SIG-M5 treated with dmso at 0.1 percent for 504 hours (cell line): ENCODE data around the gene PPM1F.
"Not testable (repeated sequence)": the region's sequence is repeated elsewhere in the genome, so short reads cannot be mapped to it uniquely, and the experiment has no call there.

Experiments
- DNase-seq: peaks from one replicate; lab custom pipeline; 2025; ENCODE audit not compliant: unreplicated experiment; lab: John Stamatoyannopoulos, UW

The PPM1F gene

DNA sequence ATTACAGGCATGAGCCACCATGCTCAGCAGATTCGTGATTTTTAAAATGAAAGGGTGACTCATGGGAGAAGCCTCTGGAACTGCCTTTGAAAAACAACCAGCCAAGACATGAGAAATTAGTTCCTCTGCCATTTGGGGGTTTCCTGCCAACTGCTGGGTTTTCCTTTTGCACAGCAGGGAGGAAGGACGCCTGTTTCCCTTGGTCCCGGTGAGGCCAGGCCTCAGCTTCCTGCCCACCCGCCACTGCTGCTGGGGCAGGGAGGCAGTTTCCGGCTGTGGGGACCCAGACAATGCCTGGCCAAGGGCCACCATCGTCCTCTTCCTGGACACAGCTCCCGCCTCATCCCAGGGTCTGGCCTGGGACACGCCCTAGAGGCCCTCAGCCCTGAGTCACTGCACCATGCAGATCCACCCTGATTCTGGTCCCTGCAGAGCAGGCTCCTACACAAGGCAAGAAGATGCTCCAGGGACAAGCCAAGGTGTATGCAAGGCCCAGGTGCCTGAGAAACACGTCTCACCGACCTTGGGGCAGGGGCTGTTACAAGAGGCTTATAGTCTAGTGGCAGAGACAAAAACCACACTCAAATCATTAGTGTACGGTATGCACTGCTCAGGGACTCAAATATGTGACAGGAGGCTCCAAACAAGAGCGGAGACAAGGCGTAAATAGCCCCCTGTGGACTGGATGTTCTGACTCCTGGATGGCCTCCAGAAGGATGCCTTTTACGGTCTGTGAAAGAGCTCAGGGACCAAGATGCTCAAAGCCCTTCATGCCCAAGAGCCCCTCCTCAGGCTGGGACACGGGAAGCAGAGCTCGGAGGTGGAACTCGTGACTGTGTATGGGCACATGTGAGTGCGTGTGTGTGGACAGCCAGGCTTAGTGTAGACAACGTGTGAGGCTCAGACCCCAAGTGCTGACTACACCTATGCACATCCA lies 10.0 kb downstream of the PPM1F start:
- no peak for DNase-seq

- no peak for DNase-seq
Measured at GRCh38 chr22:21941921-21942320, 10.7 kb downstream of the PPM1F start.

DNA sequence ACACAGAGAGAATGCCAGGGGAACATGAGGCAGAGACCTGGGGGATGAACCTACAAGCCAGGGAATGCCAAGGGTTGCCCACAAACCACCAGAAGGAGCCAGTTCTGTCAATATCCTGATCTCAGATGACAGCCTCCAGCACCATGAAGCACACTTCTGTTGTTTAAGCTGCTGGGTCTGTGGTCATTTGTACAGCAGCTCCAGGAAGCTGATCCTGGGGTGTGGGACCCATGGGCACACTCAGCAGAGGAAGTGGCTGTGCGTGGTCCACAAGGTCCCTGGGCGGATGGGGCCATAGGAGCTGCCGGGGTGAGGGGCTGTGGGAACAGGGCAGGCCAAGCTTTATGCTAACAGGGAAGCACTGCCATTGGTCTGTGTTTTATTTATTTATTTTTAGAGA lies 12.1 kb downstream of the PPM1F start:
- DNase-seq = no peak

DNA sequence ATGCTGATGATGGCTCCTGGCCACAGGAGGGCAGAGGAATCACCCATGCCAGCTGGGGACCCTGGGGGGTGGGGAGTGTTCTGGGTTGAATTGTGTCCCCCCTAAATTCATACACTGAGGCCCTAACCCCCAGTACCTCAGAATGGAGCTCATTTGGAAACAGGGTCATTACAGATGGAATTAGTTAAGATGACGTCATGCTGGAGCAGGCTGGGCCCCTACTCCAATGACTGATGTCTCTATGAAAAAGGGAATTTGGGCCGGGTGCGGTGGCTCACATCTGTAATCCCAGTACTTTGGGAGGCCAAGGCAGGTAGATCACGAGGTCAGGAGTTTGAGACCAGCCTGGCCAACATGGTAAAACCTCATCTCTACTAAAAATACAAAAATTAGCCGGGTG lies 12.7 kb downstream of the PPM1F start:
- not testable (repeated sequence) for DNase-seq

DNA sequence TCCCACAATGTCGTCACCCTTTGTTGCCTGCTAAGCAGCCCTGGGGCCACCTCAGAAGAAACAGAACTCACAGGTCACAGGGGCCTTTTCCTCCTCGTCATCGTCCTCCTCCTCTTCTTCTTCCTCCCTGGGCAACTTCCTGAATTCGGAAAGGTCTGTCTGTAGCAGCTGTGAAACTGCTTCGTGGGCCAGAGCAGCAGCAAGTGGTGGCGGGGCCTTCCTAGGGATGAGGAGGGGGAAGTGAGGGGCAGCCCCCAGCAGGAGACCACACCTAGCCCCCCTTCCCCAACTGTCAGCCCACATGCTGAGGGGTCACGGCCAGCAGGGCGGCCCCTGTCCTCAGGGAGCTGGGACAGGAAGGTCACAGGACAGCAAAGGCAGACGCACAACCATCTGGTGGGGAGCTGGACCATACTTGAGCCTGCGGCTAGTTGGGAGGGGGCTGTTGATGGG lies 13.2 kb downstream of the PPM1F start:
- DNase-seq = peak; percentile 62

DNA sequence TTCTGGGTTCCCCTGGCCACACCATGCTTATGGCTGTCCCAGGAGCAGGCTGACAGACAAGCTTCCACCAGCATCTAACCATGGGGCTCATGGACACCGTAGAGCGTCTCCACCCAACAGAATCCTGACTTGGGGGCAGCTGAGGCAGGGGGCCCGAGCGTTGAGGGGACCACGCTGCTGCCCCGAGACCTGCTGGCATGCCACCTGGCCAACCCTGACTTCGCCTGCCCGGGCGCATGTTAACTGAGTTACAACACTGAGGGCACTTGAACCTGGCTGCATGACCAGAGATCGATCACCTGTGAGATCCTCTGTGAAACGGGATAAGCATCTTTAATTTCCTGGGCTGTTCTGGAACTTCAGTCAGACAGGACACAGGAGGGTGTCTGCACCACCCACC lies 13.7 kb downstream of the PPM1F start:
- DNase-seq = no peak

DNA sequence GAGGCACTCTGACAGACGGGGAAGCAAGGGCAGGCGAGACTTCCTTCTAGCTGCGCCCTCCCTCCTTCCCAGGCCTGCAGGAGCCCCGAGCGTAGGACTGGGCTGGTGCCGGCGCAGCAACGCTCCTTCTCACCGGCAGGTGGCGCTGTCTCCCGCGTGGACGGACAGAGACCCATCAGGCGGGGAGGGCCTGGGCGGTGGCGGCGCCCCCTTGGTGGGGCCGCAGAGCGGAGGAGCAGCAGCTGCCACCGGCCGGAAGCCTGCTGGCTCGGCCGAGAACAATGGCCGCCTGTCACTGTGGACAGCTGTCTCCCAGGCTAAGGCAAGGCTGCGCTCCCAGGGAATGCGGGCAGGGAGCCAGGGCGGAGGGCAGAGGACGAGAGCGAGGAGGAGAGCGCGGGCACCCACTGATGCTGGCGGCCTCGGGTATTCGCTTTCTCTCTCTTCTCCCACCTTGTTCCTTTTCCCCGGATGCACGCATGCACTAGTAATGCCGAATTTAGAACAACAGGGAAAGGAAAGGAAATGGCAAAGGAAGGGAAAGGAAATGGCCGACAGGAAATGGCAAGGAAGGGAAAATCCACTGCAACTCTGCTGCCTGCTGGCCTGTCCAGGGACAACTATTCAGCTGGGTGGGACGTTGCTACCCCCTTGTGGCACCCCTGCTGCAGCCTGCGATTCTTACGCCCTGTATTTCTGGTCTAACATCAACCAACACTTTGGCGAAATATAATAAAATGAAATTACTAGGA lies 14.4 kb downstream of the PPM1F start:
- peak; percentile 89 for DNase-seq

DNA sequence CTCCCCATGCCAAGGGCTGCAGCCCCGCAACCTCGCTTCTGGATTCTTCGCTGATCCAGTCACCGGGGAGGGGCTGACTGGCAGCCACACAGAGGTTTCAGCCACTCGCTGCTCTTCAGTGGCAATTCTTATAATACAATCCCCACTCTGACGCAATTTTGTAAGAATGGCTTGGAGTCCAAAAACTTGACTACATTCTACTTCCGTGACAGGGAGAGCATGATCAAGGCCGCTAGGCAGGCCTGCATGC lies 14.9 kb downstream of the PPM1F start:
- no peak for DNase-seq

DNA sequence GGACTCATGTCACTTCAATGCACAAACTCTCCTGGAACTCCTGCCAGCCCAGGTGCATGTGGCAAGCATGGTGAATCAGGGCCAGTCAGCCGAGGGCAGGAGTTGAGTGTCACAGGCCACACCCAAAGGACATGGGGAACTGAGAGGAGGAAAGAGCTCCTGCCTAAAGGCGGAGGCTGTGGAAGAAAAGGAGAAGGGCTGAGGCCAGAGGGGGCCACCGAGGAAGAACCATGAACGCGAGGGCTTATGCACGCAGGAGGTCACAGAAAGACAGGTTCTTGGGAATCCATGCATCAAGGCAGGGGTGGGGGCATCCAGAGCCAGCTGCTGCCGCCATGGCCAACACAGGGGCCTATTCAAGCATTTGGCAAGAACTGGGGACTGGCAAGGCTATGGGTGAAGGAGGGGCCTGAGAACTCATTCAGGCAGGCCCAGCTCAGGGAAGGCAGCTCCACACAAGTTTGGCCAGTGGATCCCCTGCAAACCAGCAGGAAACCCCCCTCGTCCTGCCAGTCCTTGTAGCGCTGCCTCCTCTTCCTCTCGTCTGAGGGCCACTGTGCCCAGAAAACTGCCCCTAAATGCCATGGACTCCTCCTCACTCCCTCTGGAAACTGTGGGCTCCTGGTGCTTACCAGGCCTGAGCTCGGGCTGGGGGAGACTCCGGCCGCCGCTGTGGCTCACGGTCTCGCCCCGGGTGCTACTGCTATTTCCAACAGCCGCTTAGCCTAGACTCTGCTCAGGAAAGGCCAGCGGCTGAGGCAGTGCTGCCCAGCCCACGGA lies 15.4 kb downstream of the PPM1F start:
- DNase-seq = peak; percentile 66

- DNase-seq = peak; percentile 89
Measured at GRCh38 chr22:21936151-21936775, 16.4 kb downstream of the PPM1F start.

- DNase-seq = no peak
Measured at GRCh38 chr22:21933910-21934309, 18.7 kb downstream of the PPM1F start.

DNA sequence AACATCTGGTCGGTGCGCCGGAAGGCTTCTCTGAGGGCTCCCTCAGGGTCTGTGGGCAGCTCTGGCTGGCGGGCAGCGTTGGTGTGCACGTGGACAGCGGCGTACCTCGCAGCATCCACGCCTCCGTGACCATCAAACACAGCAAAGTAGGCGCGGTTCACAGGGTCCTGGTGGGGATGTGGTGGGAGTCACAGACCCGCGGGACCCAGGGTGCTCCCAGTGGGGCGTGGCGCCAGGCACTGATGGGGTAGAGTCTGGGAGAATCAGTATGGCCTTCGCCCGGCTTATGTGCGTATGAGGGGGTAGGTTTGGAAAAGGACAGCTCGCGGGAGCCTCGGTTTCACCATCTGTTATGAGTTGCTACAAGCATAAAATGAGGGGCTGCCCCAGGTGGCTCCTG lies 19.2 kb downstream of the PPM1F start:
- no peak for DNase-seq

DNA sequence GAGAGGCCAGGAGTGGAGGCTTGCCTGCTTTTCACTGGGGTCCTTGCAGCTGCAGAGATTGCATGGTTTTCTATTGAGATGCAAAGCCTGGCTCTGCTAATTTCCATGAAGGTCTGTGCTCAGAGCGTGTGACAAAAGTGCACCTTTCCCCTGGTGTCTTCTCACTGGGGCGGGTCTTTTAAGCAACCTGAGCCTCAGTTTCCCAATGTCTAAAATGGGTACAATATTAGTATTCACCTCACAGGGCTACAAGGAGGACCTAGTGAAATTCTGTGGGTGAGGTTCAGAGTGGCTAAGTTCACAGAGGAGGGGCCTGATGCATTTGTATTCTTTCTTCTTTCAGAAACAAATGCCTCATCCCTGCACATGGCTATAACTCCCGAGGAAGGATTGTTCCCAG lies 20.3 kb downstream of the PPM1F start:
- DNase-seq = no peak

GRCh38 chr22:21931056-21931455 lies 21.6 kb downstream of the PPM1F start:
- DNase-seq = no peak

GRCh38 chr22:21929253-21929652 lies 23.4 kb downstream of the PPM1F start:
- DNase-seq = no peak

DNA sequence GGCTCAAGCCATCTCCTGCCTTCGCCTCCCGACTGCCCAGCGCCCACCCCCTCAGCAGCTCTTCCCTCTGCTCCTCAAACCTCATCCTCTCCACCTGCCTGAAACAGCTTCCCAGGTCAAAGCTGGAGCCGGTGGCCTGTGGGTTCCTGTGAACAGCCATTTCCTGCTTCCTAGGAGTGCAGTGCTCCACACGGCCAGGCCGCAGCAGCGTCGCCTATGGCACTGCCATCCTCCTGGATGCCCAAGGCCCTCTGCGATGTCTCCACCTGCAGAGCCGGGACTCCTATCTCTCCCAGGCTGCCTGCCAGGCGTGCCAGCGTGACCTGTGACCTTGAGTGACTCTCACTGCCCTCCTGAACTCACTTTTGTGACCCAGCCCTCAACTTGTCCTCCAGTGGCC lies 24.6 kb downstream of the PPM1F start:
- DNase-seq = no peak

- DNase-seq = no peak
Measured at GRCh38 chr22:21927174-21927823, 25.3 kb downstream of the PPM1F start.

DNA sequence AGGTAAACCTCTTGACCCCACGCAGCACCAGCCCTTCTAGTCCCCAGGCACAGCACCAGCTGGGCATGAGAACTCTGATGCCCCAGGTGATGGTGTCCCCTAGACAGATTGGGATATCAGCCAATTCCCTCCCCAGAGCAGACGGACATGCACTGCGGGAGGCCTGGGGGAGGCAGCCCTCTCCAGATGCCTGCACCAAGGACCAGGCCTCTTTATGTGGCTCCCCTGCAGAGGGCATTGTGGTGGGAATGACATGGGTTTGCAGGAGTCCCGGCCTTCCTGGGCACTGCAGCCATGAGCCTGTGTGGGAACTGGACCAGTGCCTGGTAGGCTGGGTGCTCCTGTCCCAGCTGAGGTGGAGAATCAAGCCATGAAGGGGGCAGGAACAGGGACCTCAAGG lies 25.9 kb downstream of the PPM1F start:
- no peak for DNase-seq

- no peak for DNase-seq
Measured at GRCh38 chr22:21923163-21923561, 29.5 kb downstream of the PPM1F start.

DNA sequence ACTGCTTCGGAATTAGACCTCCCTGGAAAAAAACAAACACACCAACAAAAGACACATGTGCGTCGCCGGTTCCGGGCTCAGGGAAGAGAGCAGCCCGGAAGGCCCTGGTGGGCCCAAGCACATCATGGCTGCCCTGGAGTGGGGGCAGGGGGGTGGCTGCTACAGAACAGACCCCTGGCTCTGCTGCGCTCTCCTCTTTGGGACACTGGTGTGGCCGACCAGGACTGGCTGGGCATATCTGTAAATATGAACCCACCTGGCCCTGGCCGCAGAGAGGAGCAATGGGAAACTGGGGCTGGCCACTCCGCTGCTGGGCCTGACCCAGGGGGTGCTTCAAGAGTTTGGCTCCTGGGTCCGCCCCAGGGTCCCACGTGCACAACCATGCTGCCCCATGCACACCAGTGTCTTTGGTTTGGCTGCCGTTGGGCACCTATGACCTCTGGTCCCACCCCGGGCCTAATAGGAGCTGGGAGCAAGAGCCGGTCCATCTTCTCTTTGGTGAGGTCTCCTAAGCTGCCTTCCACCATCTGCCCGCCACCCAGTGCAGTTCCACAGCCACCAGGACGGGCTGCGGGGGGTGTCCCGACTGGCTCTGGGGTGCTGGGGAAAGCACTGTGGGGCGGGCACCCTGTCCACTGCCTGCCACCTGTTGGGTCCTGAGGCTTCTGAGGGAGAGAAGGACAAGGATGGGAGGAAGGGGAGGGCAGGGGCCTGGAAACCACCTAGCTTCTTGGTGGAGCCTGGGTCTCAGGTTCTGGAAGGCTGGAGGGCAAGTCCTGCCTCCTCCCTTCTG lies 30.1 kb downstream of the PPM1F start:
- DNase-seq = no peak
